NOMO-1 treated with DMSO at 0.1 percent for 48 hours (cell line): ENCODE measurements around the gene APRT.

Experiments used
- DNase-seq: peaks from one replicate; lab custom pipeline; 2025; ENCODE audit not compliant: unreplicated experiment; lab: John Stamatoyannopoulos, UW

Gene APRT, protein sequence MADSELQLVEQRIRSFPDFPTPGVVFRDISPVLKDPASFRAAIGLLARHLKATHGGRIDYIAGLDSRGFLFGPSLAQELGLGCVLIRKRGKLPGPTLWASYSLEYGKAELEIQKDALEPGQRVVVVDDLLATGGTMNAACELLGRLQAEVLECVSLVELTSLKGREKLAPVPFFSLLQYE

DNA sequence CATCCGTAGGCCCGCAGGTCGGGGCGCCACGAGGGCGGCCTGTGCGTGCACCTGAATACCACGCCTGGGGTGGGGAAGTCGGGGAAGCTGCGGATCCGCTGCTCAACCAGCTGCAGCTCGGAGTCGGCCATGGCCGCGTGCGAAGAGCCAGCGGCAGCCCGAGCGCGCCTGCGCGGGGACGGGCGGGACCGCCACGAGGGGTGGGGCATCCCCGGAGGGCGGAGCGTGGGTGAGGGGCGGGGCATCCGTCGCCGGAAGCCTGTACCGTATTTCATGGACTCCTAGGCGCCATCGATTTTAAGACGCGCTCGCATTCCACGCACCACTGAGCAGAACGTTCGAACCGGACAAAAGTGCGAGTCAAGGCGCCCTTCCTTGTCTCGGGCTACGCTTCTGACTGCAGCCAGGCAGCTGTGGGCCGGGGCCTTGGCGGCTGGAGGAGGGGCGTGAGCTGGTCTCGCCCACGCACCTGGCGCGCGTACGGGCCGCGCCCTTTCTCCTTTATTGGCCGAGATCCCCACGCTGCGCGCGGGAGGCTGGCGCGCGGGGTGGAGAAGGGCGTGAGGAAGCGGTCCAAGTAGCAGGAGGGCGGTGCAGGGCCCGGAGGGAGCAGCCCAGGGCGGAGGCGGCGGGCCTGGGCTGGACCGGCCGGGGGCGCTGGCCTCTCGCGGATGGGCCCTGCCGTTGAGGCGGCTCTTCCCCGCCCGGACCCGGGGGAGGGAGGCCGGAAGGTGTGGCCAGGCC is at the start of gene APRT:
TSS of gene APRT (minus strand) at position 160 of the 744 bp plus-strand sequence. CDS start at position 131, 29 bp downstream.
- peak; percentile 91 for DNase-seq

DNA sequence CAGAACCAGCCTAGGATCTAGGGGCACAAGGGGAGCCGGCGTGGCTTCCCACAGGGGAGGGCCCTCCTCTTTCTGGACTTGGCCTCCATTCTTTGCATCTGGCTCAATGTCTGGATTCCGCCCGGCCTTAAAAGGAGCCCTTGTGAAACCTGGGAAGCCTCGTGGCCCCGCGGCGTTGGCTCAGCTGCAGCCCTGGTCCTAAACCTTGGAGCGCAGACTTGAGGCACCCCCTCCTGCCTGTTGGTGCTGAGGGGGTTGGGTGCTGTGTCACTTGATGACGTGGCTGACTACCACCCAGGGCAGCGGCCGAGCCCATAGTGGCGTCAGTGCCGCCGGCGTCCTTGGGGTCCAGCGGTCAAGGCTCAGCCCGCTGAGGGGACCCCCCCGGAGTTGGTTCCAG is 49.6 kb upstream of the APRT start:
- DNase-seq: no peak

DNA sequence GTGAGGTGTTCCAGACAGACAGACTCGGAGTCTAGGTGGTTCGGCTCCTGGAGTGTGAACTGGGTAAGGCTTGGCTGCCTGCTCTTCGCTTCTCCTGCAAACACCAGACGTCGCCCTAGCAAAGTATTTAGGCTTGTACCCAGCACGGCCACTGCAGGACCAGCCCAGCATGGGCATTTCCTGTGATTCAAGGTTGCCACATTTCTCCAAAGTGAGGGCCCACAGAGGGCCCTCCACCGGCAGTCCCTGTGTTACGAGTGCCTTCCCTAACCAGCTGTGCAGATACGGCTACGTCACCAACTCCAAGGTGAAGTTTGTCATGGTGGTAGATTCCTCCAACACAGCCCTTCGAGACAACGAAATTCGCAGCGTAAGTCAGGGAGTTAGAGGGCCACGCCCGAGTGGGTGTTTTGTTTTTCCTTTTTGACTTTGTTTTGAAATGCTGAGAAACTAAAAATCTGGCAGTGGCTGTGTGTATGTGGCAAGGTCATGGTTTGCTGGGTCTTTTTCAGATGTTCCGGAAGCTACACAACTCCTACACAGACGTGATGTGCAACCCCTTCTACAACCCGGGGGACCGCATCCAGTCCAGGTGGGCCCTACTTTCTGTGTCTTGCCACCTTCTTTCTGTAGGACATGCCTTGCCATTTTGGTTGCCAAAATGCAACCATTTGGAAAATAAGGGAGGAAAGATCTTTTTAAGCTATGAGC is 47.8 kb upstream of the APRT start:
- DNase-seq: no peak

DNA sequence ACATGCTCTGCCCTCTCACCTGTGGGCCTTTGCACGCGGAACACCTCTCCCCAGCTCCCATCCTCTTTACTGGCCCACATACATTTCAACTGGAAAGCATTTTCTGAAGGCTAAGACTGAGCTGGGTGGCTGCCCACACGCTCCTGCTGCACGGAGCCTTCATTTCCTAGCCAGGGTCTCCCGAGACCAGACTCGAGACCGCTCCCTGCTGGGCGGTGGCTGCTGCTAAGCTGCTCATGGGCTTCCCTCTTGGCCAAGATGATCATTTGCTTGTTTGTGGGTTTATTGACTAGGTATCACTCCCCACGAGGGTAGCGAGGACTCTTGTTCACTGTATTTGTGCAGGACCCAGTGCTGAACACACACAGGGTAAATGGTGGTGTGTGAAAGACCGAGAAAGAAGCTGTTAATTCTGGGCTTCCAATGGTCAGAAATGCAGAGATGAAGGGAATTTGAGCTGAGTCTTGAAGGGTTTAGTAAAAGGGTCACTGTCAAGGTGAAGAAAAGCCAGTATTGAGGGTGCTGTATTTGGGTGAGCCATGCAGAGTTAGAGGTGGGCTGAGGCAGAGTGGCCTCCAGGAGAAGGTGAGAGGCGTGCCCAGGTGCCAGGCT is 46.1 kb upstream of the APRT start:
- peak; percentile 86 for DNase-seq

DNA sequence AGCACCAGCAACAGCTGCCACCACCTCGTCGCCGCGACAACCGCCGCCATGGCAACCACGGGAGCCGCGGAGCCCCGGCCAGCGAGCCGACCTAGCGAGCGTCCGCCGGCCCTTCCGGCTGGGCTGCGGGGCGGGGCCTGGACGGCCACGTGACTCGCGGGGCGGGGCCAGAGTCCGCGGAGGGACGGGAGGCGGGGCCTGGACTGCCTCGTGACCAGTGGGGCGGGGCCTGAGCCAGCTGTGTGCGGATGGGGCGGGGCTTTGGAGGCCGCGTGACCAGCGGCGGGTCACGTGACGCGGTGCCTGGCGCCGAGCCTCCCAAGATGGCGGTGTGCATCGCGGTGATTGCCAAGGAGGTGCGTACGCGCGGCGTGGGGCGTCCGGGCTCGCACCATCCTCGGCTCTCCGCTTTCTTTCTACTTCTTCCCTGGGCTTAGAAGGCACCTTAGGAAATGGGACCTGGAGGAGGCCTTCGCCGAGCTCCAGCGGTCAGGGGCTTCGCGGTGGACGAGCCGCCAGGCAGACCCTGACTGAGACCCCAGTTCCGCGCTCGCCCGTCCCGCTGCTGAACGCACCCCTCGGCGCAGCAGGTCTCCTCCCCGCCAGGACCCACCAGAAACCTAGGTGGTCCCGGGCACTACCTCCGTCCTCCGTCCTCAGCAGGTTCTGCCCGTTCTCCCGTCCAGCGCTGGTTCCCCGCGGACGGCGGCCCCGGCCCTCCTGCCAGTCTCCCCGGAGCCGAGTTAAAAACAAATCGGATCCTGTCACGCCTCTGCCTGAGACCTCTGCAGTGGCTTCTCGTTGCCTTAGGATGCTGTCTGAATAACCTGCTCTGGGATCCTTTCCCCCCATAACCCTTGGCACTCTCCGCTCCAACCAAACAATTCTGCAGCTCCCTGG is 45.4 kb upstream of the APRT start, which contains the start of the genes GALNS and TRAPPC2L:
TSS of gene GALNS (minus strand) at position 120 of the 900 bp plus-strand sequence. CDS start at position 50, 70 bp downstream.
TSS of gene TRAPPC2L (plus strand) at position 300 of the 900 bp plus-strand sequence. CDS start at position 324, 24 bp downstream.
- peak; percentile 92 for DNase-seq

DNA sequence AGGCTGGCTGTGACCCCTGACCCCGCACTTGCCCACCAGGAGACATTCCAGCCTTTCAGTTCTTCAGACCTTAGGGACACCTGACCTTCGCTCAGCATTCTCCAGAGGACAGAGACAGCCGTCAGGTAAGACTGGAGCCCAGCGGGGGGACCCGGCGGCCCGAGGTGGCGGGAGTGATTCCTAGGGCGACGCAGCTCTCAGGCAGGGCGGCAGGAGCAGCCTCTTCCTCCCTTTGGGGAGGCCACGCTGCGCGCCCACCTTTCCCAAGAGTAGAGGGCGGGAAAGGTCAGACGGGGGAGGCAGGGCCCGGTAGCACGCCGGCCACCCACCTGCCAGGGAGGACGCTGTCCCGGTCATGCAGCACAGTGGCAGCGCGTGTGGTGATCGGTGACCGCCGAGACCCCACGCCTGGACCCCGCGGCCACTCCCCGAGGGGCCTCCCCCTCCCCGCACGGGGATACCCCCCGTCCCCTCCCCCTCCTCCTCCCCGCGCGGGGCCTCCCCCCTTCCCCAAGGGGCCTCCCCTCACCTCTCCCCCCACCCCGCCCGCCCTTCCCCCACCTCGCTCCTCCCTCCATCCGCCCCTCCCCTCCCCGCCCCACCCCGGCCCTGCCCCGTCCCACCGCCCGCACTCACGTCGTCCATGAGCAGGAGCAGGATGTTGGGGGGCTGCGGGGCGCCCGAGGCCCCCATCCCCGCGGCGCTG is 44.5 kb upstream of the APRT start:
- DNase-seq: no peak

DNA sequence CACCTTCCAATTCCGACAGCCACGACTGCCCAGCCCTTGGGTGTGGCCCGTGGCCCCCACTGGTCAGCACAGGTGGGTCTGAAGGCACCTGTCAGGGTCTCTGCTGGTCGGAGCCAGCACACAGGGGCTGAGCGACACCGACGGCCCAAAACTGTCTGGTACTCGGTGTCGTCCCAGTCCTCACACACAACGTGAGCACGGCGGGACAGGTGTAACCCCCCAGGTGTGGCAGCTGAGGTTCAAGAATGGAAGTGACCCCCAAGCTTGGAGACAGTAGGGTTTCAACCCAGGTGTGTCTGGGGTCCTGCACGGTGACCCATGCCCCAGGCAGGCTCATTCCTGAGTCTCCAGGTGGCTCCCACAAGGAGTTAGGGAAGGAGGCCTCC is 44.0 kb upstream of the APRT start:
- DNase-seq: no peak

DNA sequence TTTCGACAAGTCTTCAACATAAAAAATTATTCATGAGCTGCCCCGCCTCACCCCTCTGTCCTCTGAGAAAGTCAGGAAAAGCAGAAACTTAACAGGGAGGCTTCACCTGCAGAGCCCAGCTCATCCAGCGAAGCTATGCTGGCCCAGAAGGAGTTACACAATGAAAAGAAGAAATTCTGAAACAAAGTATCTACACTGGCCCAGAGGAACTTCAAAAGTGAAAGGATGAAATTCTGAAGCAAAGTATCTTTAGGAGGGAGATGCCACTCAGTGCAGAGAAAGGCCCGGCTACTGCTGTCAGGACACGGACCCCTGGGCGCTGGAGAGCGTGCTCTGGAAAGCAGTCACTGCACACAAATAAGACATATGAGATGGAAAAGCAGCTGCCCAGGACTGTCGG is 43.4 kb upstream of the APRT start:
- DNase-seq: peak; percentile 18

DNA sequence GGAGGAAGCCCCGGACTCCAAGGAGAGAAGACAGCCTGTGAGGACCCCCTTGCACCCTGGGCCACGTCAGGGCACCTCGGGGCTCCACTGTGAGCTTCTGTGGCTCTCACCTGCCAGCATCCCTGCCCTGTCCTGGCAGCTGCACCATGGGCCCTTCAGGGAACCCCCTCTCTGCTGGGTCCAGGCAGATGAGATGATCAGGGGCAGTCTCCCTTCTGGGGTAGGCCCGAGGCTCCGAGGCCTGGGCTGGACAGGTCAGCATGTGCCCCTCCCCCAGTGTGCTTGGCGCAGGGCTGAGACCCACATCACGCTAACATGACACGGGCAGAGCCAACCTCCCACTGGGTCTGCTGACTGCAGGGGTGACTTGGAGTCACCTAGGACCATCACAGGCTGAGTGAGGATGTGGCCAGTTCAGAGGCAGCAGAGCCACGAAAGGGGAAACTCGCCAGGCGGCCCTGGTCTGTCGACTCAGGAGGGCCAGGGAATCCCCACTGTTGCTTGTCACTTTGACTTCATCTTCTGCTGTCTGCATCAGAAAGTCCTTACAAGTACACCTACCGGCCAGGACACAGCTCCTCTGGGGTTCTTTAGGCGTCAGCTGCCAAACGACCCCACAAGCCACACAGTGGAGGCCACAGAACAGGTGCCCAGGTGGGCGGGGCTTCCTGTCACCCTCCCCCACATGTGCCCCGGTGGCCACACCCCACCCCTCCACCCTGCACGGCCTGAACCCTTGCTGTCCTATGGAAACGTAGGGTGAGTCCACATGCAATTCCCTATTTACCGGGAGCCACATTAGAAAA is 42.8 kb upstream of the APRT start:
- peak; percentile 37 for DNase-seq

DNA sequence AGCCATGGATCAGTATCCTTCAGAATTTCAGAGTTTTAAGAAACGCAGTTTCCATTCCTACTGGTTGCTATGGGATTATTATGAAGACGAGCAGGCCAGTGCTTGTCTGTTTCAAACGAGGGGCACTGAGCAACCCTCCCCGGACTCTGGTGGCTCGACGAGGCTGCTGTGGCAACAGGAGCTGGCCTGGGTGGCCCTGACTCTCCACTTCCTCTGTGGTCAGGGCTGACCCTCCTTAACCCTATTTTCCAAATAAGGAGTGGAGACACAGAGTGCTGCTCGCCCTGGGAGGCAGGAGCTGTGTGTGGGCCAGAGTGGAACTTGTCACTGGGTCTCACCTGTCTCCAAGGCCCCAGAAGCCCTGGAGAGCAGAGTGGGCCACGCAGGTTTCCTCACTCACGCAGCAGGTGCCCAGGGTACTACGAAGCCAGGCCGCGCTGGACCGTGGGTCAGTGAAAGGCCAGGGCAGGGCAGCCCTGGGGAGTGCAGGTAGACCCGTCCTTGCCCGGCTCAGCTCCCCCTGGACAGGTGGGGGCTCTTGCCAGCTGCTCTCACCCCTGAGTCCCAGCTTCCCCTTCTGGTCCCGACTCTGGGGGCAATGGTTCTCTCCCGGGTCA is 41.7 kb upstream of the APRT start:
- no peak for DNase-seq

DNA sequence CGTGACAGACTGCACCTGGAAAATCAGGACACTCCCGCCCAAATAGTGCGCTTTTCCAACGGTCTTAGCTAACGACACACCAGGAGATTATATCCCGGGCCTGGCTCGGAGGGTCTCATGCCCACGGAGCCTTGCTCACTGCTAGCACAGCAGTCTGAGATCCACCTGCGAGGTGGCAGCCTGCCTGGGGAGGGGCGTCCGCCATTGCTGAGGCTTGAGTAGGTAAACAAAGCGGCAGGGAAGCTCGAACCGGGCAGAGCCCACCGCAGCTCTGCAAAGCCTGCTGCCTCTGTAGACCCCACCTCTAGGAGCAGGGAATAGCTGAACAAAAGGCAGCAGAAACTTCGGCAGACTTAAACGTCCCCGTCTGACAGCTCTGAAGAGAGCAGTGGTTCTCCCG is 39.9 kb upstream of the APRT start:
- no peak for DNase-seq

DNA sequence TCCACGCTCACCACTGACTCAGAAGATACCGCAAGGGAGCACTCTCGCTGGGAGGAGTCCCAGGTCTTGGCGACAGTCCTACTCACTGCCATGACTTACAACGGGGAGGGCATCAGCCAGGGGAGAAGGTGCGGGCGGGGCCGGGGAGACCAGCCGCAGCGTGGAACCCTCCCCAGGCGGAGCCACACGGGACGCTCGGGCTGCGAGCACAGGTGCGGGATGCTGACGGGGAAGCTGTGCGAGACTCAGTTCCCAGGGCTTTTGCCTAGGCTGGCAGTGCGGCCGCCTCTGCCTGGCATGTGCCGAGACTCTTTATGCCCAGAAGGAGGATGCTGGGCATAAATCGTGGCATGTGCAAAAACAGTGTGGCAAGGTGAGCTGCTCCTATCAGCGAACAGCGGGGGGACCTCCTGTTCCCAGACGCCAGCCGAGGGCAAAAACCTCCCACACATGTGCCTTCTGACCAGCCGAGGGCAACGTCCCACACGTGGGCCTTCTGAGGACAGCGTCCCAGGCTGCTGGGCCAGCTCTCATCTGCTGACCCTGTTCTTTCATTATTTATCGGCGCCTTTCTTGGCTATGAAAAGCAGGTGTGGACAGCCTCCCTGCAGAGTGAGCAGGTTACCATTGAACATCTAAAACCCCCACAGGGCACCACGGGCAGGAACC is 38.9 kb upstream of the APRT start:
- no peak for DNase-seq

DNA sequence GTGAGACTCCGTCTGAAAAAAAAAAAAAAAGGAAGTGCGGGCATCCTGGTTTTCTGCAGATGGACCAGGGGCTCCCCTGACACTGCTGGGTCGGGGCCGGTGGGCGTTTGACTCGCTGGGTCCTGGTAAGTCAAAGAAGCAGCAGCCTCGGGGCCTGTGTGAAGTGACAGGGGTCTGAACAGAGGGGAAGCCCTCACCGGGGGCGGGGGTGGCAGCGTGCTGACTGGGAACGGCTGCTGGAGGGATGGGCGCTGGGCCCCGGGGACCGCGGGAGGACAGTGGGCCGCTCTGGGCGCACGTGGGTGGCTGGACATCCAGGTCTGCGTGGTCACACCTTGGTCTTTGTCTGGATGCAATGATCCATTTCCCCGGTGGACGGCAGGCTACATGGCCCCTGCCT is 36.8 kb upstream of the APRT start:
- DNase-seq: no peak

DNA sequence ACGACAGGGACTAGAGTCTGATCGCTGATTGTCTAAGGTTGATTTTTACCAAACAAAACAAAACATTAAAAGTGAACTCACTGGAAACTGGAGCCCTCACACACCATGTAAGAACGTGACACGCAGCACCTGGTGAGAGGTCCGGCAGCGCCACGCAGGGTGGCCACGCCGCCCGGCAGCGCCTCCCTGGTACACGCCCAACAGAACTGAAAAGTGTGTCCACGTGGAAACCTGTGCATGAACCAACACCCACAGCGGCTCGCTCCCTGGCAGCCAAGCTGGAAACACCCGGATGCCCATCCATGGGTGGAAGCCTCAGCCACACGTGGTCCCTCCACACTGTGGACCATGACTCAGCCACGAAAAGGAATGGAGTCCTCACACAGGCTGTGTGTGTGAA is 35.9 kb upstream of the APRT start:
- no peak for DNase-seq

DNA sequence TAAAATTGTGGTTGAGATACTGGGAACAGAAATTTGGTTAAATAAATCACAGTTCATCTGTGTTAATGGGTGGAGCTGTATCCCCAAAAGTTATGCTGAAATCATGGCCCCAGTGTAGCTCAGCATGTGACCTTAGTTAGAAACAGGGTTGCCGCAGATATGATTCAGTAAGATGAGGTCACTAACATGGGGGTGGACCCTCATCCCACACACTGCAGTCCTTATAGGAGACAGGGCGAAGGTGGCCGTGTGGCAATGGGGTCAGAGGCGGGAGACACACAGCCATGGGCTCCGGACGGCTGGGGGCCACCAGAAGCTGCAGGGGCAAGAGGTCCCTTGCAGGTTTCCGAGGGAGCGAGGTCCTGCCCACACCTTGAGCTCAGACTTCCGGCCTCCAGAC is 34.4 kb upstream of the APRT start:
- DNase-seq: no peak

DNA sequence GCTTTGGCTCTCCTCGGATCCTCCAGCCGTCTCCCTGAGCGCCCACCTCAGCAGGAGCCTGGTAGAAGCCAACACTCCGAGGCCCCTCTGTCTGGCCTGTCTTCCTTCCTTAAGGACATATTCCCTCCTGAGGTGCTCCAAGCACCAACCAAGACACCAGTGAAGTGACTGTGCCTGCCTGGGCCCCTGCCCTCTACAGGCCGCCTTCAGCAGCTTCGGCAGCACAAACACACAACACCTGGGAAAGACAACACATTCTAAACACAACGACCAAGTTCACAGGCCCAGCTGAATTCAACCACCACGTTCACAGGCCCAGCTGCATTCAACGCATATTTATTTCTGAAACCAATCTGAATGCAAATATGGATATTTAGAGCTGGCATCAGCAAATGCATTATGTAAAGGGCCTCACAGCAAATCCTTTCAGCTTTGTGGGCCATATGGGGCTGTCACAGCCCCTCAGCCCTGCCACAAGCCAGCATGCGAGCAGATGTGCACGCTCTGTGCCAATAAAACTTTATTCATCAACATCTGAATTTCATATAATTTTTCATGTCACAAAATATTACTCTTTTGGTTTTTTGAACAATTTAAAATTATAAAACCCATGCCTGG is 32.8 kb upstream of the APRT start:
- DNase-seq: no peak

DNA sequence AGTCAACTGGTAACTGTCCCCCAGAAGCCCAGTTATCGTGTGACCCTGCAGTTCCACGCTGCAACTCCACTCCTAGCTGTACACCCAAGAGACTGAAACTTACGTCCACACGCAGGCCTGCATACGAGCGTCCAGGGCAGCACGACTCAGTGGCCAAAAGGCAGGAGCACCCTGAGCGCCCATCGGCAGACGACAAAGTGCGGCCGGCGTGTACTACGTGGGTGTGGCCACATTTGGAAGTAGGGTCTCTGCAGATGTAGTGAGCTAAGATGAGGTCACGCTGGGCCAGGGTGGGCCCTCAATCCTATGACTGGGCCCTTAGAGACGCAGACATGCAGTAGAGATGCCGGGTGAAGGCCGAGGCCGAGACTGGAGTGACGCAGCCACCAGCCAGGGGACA is 31.5 kb upstream of the APRT start:
- no peak for DNase-seq

DNA sequence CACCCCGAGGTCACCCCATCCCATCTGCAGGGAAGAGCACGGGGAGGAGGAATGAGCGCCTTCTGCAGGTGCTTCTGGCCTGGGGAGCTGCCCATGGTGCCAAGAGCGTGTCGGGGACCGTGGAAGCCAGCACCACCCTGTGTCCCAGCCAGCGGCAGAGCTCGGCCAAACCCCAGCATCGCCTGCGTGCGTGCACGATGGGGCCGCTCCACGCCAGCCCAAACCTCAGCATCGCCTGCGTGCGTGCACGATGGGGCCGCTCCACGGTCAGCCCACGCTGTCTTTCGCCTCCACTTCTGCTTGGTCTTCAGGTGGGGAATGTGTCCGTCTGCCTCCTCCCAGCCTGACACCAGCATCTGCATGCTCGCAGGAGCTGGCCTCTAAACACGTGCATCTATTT is 31.1 kb upstream of the APRT start:
- DNase-seq: no peak
